Neural progenitor cell (in vitro differentiated cells): ENCODE measurements around the gene FTH1.

ENCODE experiments used
- EZH2 ChIP-seq: fragments of 200-600 bp; sonication (generic); IDR thresholded peaks from 2 replicates; pipeline ENCODE4 v1.6.1; 2017; ENCODE audit warnings: antibody characterized with exemption, mild to moderate bottlenecking, moderate library complexity
- EZH2phosphoT487 ChIP-seq: fragments of 200-600 bp; sonication (generic); IDR thresholded peaks from 2 replicates; pipeline ENCODE4 v1.6.1; 2017; ENCODE audit warnings: antibody characterized with exemption
- TF ChIP-seq, protein P1 (sequence below): fragments of 200-600 bp; sonication (generic); IDR thresholded peaks from 2 replicates; pipeline ENCODE4 v1.5.1; 2017; ENCODE audit warnings: antibody characterized with exemption, mild to moderate bottlenecking

DNA sequence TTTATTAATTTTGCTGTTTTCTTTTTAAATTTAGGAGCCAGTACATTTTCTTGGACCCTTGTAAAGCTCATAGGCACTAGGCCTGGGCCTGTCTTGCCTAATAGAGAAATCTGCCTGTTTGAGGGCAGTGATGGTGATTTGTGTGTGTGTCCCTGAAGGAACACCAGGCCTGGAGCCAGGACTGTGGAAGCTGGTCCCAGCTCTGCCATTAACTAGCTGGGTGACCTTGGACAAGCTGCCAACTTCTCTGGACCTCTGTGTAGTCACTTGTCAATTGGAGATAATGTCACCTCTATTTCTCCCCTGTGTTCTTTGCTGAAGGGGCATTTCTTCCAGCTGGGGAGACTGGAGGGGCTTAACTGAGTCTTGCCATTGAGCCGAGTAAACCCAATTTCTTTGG, 16.0 kb upstream of the FTH1 start:
- no peak for TF ChIP-seq EZH2
- TF ChIP-seq, protein P1, sequence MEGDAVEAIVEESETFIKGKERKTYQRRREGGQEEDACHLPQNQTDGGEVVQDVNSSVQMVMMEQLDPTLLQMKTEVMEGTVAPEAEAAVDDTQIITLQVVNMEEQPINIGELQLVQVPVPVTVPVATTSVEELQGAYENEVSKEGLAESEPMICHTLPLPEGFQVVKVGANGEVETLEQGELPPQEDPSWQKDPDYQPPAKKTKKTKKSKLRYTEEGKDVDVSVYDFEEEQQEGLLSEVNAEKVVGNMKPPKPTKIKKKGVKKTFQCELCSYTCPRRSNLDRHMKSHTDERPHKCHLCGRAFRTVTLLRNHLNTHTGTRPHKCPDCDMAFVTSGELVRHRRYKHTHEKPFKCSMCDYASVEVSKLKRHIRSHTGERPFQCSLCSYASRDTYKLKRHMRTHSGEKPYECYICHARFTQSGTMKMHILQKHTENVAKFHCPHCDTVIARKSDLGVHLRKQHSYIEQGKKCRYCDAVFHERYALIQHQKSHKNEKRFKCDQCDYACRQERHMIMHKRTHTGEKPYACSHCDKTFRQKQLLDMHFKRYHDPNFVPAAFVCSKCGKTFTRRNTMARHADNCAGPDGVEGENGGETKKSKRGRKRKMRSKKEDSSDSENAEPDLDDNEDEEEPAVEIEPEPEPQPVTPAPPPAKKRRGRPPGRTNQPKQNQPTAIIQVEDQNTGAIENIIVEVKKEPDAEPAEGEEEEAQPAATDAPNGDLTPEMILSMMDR = no peak
- no peak for TF ChIP-seq EZH2phosphoT487
